Fibroblast of lung (primary cell): ENCODE results near the gene SFT2D2. TPM values are rescaled to one million over a fixed set of nuclear protein-coding genes. Genes with fewer than 3 reads are reported as not detected.
"Not testable (repeated sequence)": the region's sequence is repeated elsewhere in the genome, so short reads cannot be mapped to it uniquely, and the experiment has no call there.

Experiments
- DNase-seq, 2 donors: peaks; one replicate each; pipeline versions ENCODE4 v3.0.0 to v3.0.0-alpha.2; 2010; ENCODE audit warnings: low read depth in 2 of 2
- H2AFZ ChIP-seq: 2 replicates; pipeline ENCODE4 v1.5.1; 2012; ENCODE audit warnings: low read length, control low read depth, inconsistent platforms
- H3K27ac ChIP-seq: 2 replicates; pipeline ENCODE4 v1.5.1; 2011; ENCODE audit warnings: low read length, control low read depth; ENCODE audit not compliant: insufficient read depth
- H3K27me3 ChIP-seq: 2 replicates; pipeline ENCODE4 v1.5.1; 2011; ENCODE audit warnings: mild to moderate bottlenecking, low read length; ENCODE audit not compliant: control insufficient read depth, insufficient read depth
- H3K36me3 ChIP-seq: 2 replicates; pipeline ENCODE4 v1.5.1; 2011; ENCODE audit warnings: low read length; ENCODE audit not compliant: control insufficient read depth, insufficient read depth
- H3K4me1 ChIP-seq: 2 replicates; pipeline ENCODE4 v1.5.1; 2011; ENCODE audit warnings: low read length; ENCODE audit not compliant: control insufficient read depth, insufficient read depth; ENCODE audit errors: extremely low read depth
- H3K4me2 ChIP-seq: 2 replicates; pipeline ENCODE4 v1.5.1; 2011; ENCODE audit warnings: low read length, control low read depth; ENCODE audit not compliant: insufficient read depth; ENCODE audit errors: extremely low read depth
- H3K4me3 ChIP-seq, 4 experiments: fragments of 200-600 bp in 1 of 4; sonication (generic) in 1 of 4; replicated peaks in 1 of 4; 2 replicates each; pipeline ENCODE4 v1.5.1; 2011 to 2016; ENCODE audit warnings: low read length in 4 of 4, low read depth in 3 of 4, mild to moderate bottlenecking in 3 of 4, control low read depth in 2 of 4, inconsistent platforms in 1 of 4, mixed read lengths in 1 of 4; ENCODE audit not compliant: insufficient read depth in 1 of 4; ENCODE audit errors: control extremely low read depth in 1 of 4
- H3K79me2 ChIP-seq: 2 replicates; pipeline ENCODE4 v1.5.1; 2012; ENCODE audit warnings: mild to moderate bottlenecking, low read length, inconsistent platforms; ENCODE audit not compliant: control insufficient read depth, insufficient read depth
- H3K9ac ChIP-seq: 2 replicates; pipeline ENCODE4 v1.5.1; 2011; ENCODE audit warnings: mild to moderate bottlenecking, low read length, control low read depth; ENCODE audit not compliant: insufficient read depth
- H3K9me3 ChIP-seq: 2 replicates; pipeline ENCODE4 v1.5.1; 2012; ENCODE audit warnings: low read depth, low read length; ENCODE audit not compliant: control insufficient read depth, insufficient read depth
- H4K20me1 ChIP-seq: 2 replicates; pipeline ENCODE4 v1.5.1; 2011; ENCODE audit warnings: low read length; ENCODE audit not compliant: control insufficient read depth, insufficient read depth; ENCODE audit errors: extremely low read depth
- EZH2 ChIP-seq: IDR thresholded peaks from 2 replicates; pipeline ENCODE4 v1.5.1; 2012; ENCODE audit warnings: low read length, control low read depth, mild to moderate bottlenecking; ENCODE audit errors: missing control alignments
- polyA plus RNA-seq, 2 donors: library from polyadenylated mRNA; depleted of rRNA in 1 of 2; stranded (reverse) in 1 of 2; unstranded in 1 of 2; fragments of >200 nt; gene quantifications; 2 replicates each; pipeline ENCODE4 v1.2.1, GENCODE V29; 2011 to 2012; ENCODE audit warnings: missing spikeins in 1 of 2
- total RNA-seq: library from RNA; depleted of rRNA; stranded (reverse); fragments of >200 nt; gene quantifications from 2 replicates; pipeline ENCODE4 v1.2.1, GENCODE V29; 2014
- TF ChIP-seq, protein P1 (sequence below), 2 donors: IDR thresholded peaks in 1 of 2; conservative IDR thresholded peaks in 1 of 2; 1 replicate in 1 of 2; 2 replicates in 1 of 2; pipeline ENCODE4 v1.5.1; 2011 to 2012; ENCODE audit warnings: low read length in 2 of 2, control low read depth in 1 of 2, inconsistent platforms in 1 of 2, low read depth in 1 of 2, mild to moderate bottlenecking in 1 of 2

The SFT2D2 gene
- total and polyA plus RNA-seq, 2 donors (not counting 1 experiment from before 2014, with no cell fraction given): 29.4 to 36.4 TPM

DNA sequence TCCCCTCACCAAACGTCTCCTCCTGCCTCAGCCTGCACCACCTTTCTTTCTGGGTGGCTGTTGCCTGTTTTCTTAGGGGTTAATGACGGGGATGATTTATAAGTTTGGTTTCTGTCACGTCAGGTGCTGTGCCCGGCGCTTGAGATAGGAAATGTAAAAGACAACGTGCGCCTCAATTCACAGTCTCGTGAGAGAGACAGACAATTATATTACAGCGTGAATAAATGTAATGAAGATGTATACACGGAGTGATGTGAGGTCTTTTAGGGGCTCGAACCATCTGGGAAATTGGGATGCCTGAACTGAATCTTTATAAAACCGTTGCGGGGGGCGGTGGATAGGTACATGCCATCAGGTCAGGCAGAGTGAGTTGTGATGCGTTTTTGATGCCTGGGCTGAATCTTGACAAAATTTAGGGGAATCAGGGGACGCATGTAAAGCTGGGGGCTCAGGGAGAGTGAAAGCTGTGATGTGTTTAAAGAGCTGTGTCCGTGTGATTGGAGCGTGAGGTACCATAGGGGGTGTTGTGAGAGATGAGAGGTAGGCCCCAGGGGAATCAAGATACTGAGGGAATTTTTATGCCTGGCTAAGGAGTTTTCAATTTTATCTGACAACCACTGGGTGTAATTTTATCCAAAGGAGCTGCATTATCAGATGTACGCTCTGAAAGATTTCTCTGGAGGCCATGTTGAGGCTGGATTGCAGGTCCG lies 46.2 kb upstream of the SFT2D2 start:
- peak overlapping the region; percentile 91 for H3K4me2 ChIP-seq
- H3K27ac ChIP-seq: peak overlapping the region; percentile 81
- H3K4me1 ChIP-seq: peaks cover 2% of the 10 kb centered on the region
- no peaks in the 10 kb centered on the region for H4K20me1 ChIP-seq
- peak overlapping the region; percentile 84 for H2AFZ ChIP-seq
- DNase-seq: peak; percentile 14 to 15
- H3K9me3 ChIP-seq: no peaks in the 10 kb centered on the region
- H3K4me3 ChIP-seq: peak overlapping the region; percentile 61 to 98 (median 80)
- H3K9ac ChIP-seq: peak overlapping the region; percentile 85
- H3K79me2 ChIP-seq: peaks cover 37% of the 10 kb centered on the region
- no peaks in the 10 kb centered on the region for H3K36me3 ChIP-seq
- TF ChIP-seq, protein P1, sequence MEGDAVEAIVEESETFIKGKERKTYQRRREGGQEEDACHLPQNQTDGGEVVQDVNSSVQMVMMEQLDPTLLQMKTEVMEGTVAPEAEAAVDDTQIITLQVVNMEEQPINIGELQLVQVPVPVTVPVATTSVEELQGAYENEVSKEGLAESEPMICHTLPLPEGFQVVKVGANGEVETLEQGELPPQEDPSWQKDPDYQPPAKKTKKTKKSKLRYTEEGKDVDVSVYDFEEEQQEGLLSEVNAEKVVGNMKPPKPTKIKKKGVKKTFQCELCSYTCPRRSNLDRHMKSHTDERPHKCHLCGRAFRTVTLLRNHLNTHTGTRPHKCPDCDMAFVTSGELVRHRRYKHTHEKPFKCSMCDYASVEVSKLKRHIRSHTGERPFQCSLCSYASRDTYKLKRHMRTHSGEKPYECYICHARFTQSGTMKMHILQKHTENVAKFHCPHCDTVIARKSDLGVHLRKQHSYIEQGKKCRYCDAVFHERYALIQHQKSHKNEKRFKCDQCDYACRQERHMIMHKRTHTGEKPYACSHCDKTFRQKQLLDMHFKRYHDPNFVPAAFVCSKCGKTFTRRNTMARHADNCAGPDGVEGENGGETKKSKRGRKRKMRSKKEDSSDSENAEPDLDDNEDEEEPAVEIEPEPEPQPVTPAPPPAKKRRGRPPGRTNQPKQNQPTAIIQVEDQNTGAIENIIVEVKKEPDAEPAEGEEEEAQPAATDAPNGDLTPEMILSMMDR (conservative IDR thresholded peaks at IDR 0.05 in 1 of 2, IDR thresholded peaks at IDR 0.05 in 1 of 2; ENCODE audit: low read depth in 1 of 2, low read length in 2 of 2): no peak
- no peak for TF ChIP-seq EZH2
- no peaks in the 10 kb centered on the region for H3K27me3 ChIP-seq

DNA sequence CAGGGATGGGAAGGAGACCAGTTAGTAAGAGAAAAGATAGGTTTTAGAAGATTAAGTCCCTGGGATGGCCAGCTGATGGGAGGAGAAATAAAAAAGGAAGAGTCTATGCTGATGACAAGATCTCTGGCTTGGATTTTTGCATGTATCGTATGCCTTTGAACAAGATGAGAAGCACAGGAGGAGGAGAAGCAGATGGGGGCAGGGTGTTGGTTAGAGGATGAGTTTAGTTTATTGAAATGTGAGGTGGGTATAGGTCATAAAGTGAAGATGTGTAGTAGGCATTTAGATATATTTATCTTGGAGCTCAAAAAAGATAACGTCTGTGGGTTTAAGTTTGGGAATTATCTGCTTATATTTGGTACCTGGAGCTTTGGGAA lies 45.7 kb upstream of the SFT2D2 start:
- DNase-seq: no peak
- TF ChIP-seq, protein P1 (conservative IDR thresholded peaks at IDR 0.05 in 1 of 2, IDR thresholded peaks at IDR 0.05 in 1 of 2; ENCODE audit: low read depth in 1 of 2, low read length in 2 of 2): no peak
- no peak for TF ChIP-seq EZH2
- Histone ChIP-seq H3K27ac (peak overlapping the region; percentile 81), H3K36me3 (no peaks in the 10 kb centered on the region), H4K20me1 (no peaks in the 10 kb centered on the region), H3K9me3 (no peaks in the 10 kb centered on the region), H2AFZ (peak overlapping the region; percentile 55), H3K4me1 (peaks cover 2% of the 10 kb centered on the region), H3K4me3 (peak overlapping the region; percentile 61 to 98 (median 80)), H3K4me2 (peak overlapping the region; percentile 91), H3K27me3 (no peaks in the 10 kb centered on the region), H3K9ac (peak overlapping the region; percentile 42), H3K79me2 (peaks cover 37% of the 10 kb centered on the region)

DNA sequence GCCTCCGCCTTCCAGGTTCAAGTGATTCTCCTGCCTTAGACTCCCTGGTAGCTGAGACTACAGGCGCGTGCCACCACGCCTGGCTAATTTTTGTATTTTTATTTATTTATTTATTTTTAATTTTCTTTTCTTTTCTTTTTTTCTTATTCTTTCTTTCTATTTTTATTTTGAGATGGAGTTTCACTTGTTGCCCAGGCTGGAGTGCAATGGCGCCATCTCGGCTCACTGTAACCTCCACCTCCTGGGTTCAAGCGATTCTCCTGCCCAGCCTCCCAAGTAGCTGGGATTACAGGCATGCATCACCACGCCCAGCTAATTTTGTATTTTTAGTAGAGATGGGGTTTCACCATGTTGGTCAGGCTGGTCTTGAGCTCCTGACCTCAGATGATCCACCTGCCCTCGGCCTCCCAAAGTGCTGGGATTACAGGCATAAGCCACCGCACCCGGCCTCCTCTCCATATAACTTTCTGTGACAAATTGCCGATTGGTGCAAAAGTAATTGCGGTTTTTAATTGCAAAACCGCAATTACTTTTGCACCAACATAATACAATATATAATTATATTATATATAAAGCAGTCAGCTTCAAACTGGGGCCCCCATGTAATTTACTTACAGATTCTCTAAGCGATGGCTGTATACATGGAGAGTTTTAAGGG lies 44.6 kb upstream of the SFT2D2 start:
- DNase-seq, H3K4me1 ChIP-seq, H2AFZ ChIP-seq, H3K4me3 ChIP-seq, H3K27me3 ChIP-seq, H3K4me2 ChIP-seq, H3K36me3 ChIP-seq, H3K27ac ChIP-seq, H3K9me3 ChIP-seq, H3K9ac ChIP-seq, H4K20me1 ChIP-seq: not testable (repeated sequence)
- H3K79me2 ChIP-seq: peaks cover 37% of the 10 kb centered on the region
